COLO668 (cell line): ENCODE data around the gene HSPBP1.
A peak's percentile ranks its signal among the peaks of the same experiment; 100 is the strongest.

ENCODE experiments used
- DNase-seq: peaks from one replicate; lab custom pipeline; 2025; ENCODE audit not compliant: unreplicated experiment; lab: John Stamatoyannopoulos, UW

HSPBP1 gene

GRCh38 chr19:55276720-55277430 lies 3.0 kb downstream of the HSPBP1 start:
- no peak for DNase-seq

DNA sequence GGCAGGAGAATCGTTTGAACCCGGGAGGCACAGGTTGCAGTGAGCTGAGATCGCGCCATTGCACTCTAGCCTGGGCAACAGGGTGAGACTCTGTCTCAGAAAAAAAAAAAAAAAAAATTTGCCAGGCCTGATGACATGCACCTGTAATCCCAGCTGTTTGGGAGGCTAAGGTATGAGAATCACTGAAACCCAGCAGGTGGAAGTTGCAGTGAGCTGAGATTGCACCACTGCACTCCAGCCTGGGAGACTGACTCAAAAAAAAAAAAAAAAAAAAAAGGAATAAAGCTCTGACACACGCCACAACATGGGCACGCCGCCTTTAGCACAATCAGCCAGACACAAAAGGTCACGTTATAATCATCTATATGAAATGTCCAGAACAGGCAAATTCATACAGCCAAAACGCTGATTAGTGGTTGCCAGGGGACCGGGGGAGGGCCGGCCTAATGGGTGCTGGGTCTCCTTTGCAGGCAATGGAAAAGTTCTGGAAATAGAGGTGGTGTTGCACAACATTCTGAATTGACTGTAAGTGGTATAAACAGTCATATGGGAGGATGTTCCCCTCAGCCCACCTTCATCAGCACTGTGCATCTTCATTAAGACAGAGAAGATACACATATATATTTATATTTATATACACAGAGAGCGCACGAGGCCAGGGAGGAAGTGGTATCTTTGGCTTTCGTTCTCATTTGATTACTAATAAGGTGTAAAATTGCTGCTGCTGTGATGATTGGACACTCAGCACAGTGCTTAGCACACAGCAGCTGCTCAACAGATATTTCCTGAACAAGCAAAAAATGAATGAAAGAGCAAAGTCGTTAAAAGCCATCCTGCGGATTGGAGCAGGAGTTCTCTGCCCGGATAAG lies 3.8 kb downstream of the HSPBP1 start:
- DNase-seq, result no peak

DNA sequence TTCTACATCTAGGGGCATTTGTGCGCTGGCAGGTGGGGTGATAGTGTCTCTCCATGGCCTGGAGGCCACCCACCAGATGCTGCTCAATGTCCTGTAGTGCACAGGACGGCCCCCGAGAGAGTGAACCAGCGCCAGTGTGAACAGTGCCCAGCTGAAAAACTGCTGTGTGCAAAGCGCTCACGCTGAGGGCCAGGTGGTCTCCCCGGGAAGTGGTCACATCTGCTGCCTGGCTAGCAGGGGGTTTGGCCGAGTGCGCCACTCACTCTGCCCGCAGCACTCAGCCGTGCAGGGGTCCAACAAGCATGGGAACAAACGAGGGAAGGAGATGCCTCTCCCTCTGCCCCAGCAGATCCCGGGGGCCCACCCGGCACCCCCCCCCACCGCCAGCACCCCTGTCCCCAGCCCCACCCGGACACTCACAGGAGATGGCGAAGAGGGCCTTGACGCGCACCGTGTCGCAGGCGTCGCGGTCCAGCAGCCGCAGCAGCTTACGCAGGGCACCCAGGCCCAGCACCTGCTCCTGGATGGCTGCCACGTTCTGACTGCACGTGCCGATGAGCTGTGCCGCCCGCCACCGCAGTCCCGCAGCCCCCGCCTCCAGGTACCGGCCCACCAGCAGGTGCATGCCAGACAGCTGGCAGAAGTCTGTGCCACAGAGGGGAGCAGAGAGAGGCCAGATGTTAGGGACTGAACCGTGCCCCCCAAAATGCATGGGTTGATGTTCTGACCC lies 5.8 kb downstream of the HSPBP1 start:
- DNase-seq, result no peak

GRCh38 chr19:55272142-55272541 lies 7.8 kb downstream of the HSPBP1 start:
- no peak for DNase-seq

GRCh38 chr19:55270172-55270942 lies 9.6 kb downstream of the HSPBP1 start:
- no peak for DNase-seq

DNA sequence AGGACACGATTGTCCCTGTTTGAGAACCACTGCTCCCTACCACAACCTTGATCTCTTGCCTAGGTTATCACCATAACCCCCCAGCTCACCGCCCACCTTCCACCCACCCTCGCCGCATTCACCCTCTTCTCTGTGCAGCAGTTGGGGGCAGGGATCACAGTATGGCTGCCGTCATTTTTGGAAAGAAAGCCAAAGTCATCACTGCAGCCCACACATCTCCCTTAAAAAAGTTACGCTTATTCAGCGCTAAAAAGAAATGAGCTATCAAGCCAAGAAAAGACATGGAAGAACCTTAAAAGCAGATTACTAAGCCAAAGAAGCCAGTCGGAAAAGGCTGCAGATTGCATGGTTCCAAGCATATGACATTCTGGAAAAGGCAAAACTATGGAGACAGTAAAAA lies 10.6 kb downstream of the HSPBP1 start:
- DNase-seq, result no peak

- DNase-seq, result no peak
Measured at GRCh38 chr19:55266840-55267239, 13.1 kb downstream of the HSPBP1 start.

DNA sequence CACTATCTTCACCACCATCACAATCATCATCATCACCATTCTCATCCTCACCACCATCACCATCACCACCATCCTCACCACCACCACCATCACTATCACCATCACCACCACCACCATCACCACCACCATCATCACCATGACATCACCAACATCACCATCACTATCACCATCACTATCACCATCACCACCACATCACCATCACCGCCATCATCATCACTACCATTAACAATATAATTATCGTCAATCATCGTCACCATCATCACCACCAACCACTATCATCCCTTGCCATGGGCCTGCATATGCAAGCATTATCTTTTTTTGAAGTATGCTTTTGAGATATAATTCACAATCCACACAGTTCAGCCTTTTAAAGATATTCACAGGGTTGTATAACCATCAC lies 13.5 kb downstream of the HSPBP1 start:
- DNase-seq, result no peak

DNA sequence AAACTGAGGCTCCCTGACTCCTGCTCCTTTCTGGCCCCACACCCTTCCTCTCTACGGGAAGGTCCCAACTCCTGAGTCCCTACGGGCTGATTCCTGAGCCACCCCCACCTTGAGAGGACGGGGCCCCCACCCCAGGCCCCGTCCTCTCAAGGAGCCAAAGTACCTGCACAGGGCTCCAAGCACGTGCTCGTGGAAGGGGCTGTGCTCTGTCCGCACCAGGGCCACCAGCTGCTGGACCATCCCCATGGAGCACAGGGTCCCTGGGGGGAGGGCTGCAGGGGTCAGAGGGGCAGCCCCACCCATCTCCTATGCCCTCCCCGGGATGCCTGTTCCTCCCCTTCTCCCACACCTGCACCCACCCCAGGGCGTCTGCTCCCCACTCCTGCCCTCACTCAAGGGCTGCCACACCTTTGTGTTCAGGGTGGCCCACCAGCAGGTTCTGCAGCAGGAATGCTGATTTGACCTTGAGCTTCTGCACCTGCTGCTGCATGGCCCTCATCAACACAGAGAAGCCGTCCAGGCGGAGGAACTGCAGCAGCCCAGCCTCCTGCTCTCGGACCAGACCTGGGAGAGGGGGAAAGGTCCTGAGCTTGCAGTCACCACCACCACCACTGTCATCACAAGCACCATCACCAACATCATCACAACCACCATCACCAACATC lies 14.1 kb downstream of the HSPBP1 start:
- no peak for DNase-seq

DNA sequence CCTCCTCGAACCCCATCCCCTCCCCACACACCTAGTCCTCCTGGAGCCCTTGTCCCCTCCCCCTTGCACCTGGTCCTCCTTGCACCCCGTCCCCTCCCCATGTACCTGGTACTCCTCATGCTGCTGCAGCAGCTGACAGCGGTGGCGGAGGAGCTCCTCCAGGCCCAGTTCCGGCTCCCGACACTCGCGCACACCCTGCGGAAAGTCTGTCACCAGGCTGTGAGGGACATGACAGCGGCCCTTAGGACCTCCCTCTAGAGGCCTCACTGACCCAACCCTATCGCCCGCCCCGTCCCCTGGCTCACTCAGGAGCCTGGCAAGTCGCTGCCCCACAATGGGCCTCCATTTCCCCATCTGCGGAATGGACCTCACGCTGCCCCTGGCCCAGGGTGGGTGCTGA lies 14.7 kb downstream of the HSPBP1 start:
- DNase-seq, result no peak

DNA sequence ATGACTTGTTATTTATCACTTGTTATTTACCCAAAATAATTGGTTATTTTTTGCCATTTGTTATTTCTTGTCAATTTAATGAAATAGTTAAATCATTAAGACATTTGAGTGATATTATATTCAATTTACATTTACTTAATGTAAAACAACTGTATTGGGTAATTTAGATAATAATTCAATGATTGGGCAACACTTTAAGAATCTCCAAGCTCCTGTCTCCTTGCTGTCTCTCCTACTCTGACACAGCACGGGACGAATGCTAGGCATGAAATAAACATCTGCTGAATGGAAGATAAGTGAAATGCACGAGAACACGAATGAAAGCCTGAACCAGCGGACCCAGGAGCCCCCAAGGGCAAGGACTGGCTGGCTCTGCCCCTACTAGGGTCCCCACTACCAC lies 15.4 kb downstream of the HSPBP1 start:
- DNase-seq, result no peak

DNA sequence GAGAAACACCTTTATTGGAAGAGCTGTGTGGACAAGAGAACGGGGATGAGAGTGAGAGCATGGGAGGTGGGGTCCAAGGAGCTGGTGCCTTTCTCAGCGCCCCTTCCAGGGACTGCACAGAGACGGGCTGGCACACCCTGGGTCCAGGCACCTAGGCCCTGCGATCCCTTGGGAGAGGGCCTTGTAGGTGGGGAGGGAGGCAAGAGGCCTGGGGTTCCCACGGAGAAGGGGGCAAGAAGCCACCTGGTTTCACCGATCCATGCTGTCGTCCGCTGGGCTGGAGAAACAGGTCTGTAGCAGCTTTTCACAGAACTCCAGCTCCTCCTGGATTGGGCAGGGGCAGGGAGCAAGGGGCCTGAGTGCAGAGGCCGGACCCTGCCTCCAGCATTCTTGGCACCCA lies 17.6 kb downstream of the HSPBP1 start:
- no peak for DNase-seq

- no peak for DNase-seq
Measured at GRCh38 chr19:55261671-55262126, 18.2 kb downstream of the HSPBP1 start.

DNA sequence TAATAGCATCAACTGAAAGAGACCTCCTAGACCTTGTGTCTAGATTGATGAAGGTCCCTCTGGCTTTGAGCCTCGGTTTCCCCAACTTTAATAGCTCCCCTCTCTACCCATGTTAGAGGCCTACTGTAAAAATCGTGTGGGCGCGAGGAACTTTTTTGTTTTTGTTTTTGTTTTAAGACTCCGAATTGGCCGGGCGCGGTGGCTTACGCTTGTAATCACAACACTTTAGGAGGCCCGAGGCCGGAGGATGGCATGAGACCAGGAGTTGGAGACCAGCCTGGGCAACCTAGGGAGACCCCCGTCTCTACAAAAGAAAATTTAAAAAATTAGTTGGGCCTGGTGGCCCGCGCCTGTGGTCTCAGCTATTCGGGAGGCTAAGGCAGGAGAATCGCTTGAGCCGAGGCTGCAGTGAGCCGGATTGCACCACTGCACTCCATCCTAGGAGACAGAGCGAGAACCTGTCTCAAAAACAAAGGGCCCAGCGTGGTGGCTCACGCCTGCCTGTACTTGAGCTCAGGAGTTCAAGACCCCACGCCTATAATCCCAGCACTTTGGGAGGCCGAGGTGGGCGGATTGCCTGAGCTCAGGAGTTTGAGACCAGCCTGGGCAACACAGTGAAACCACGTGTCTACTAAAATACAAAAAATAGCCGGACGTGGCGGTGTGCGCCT lies 20.2 kb downstream of the HSPBP1 start:
- DNase-seq, result no peak

DNA sequence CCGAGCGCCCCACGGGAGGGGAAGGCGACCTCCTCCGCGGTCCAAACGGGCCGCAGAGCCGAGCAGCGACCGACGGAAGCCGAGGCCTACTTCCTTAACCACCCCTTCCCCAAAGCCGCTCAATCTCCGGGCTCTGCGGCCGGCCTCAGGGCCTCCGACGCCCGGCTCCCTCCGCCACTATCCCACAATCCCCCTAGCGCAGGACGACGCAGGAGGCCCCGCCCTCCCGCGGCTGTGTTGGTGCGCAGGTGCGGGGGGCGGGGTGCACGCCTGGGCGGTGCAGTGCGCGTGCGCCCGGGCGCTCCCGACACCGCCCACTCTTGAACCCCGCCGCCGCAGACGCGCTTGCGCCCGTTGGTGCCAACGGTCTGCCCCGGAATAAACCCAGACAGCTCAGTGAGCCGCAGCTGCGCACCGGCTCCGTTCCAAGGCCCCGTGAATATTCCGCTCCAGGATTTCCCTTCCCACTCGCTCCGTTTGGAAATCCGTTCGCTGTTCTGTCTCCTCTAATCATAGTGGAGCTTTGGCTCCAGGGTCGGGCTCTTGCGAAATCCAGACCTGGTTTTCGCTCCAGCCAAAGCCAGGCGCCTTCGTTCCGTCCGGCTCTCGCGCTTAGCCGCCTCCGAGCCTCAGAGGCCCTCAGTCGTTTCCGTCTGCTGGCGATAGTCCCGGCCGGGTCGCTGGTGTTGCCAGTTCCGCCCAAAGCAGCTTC lies 20.9 kb downstream of the HSPBP1 start, which contains the start of gene PPP6R1:
PPP6R1 (minus strand) TSS at position 190 of the 712 bp plus-strand sequence. CDS start 11,914 bp downstream, outside the sequence.
- peak; percentile 99 for DNase-seq

DNA sequence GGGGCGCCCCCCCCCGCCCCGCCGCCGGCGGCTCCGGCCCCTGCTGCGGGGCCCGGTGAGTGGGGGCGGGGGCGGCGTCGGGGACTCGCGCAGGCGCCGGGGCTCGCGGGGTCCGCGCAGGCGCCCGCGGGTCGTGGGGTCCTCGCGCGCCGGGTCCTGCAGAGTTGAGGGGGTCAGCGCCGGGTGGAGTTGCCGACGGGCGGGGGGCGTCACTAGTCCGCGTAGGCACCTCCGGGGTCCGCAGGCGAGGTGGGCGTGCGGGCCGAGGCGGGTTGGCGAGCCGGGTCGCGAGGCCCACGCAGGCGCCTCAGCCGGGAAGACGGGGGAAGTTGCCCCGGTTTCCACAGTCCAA lies 21.5 kb downstream of the HSPBP1 start:
- peak; percentile 54 for DNase-seq

GRCh38 chr19:55257461-55258420 lies 22.2 kb downstream of the HSPBP1 start:
- peak; percentile 31 for DNase-seq
